Natural killer cell (primary cell): ENCODE results near the gene SLC26A8. TPM values are rescaled to one million over a fixed set of nuclear protein-coding genes. Genes with fewer than 3 reads are reported as not detected.
"Not testable (repeated sequence)": the region's sequence is repeated elsewhere in the genome, so short reads cannot be mapped to it uniquely, and the experiment has no call there.

ENCODE experiments used
- ATAC-seq, 3 donors: fragments of 150-1000 bp in 2 of 3; fragments of 200-7000 bp in 1 of 3; cut with Tn5 transposase; 1 replicate in 1 of 3; 2 replicates in 2 of 3; pipeline ENCODE4 v1.10.0; 2021; ENCODE audit warnings: mild to moderate bottlenecking in 2 of 3, moderate library complexity in 2 of 3
- DNase-seq, 2 donors: peaks; one replicate each; pipeline versions ENCODE4 v3.0.0 to v3.0.0-alpha.2; 2013 to 2021; ENCODE audit warnings: mixed read lengths in 1 of 2
- H3K27ac ChIP-seq: one replicate; pipeline ENCODE4 v1.5.1; 2013; ENCODE audit warnings: mild to moderate bottlenecking, low read length
- H3K27me3 ChIP-seq: one replicate; pipeline ENCODE4 v1.6.1; 2013; ENCODE audit warnings: low read length; ENCODE audit not compliant: control insufficient read depth, insufficient read depth
- H3K36me3 ChIP-seq: one replicate; pipeline ENCODE4 v1.6.1; 2013; ENCODE audit warnings: low read length; ENCODE audit not compliant: control insufficient read depth, insufficient read depth
- H3K4me1 ChIP-seq: one replicate; pipeline ENCODE4 v1.6.1; 2013; ENCODE audit warnings: low read length; ENCODE audit not compliant: control insufficient read depth, insufficient read depth
- H3K4me3 ChIP-seq: one replicate; pipeline ENCODE4 v1.5.1; 2013; ENCODE audit warnings: low read length
- H3K9me3 ChIP-seq: one replicate; pipeline ENCODE4 v1.6.1; 2013; ENCODE audit warnings: low read length; ENCODE audit not compliant: control insufficient read depth, insufficient read depth
- H3K27ac Mint-ChIP-seq, 2 donors: one replicate each; pipeline ENCODE4 v1.8.0; 2022; ENCODE audit warnings: mild to moderate bottlenecking in 2 of 2, mixed read lengths in 2 of 2, moderate library complexity in 1 of 2
- H3K27me3 Mint-ChIP-seq, 2 donors: one replicate each; pipeline ENCODE4 v1.8.0; 2022; ENCODE audit warnings: low read depth in 2 of 2, mixed read lengths in 2 of 2
- H3K36me3 Mint-ChIP-seq: one replicate; pipeline ENCODE4 v1.8.0; 2022; ENCODE audit warnings: mixed read lengths
- H3K4me1 Mint-ChIP-seq, 2 donors: one replicate each; pipeline ENCODE4 v1.8.0; 2022; ENCODE audit warnings: mixed read lengths in 2 of 2
- H3K4me3 Mint-ChIP-seq: one replicate; pipeline ENCODE4 v1.8.0; 2022; ENCODE audit warnings: mild to moderate bottlenecking, moderate library complexity, mixed read lengths
- H3K9me3 Mint-ChIP-seq, 2 donors: one replicate each; pipeline ENCODE4 v1.8.0; 2022; ENCODE audit warnings: mixed read lengths in 2 of 2
- CTCF ChIP-seq: fragments of 200-600 bp; IDR thresholded peaks from one replicate; pipeline ENCODE4 v1.8.0; 2022; ENCODE audit warnings: antibody characterized with exemption
- WGBS: methylation state at CpG from one replicate; pipeline ENCODE4 v1.1.7; 2013; ENCODE audit warnings: missing lambda C conversion rate; ENCODE audit not compliant: insufficient coverage; 5-methylcytosine and 5-hydroxymethylcytosine counted together
- intact Hi-C: fragments of 100-400 bp; cut with micrococcal nuclease; formaldehyde crosslinking; loops from one replicate; pipeline ENCODE4 v1.14.2; 2022
- total RNA-seq, 4 donors: library from RNA; stranded (reverse); fragments of 120-200 nt in 1 of 4; gene quantifications; one replicate each; pipeline versions ENCODE4 v1.2.3 to v1.2.4, GENCODE V29; 2013 to 2022

SLC26A8 gene
- total RNA-seq, 3 donors from 2014 or later (not counting 1 experiment from before 2014, with no cell fraction given): 0.93 TPM; not detected in 2

GRCh38 chr6:35980991-35981645 lies 43.3 kb downstream of the SLC26A8 start:
- H3K27ac Mint-ChIP-seq: no peak overlapping the region
- no peak for ATAC-seq
- H3K4me3 Mint-ChIP-seq: no peak overlapping the region
- H3K9me3 Mint-ChIP-seq: no peaks in the 10 kb centered on the region
- peaks cover 0 to 4% of the 10 kb centered on the region in 2 donors for H3K27me3 Mint-ChIP-seq
- no peaks in the 10 kb centered on the region for H3K36me3 Mint-ChIP-seq
- no peaks in the 10 kb centered on the region for H3K36me3 ChIP-seq
- H3K4me1 ChIP-seq: no peaks in the 10 kb centered on the region
- no peak for TF ChIP-seq CTCF
- intact Hi-C loops: no loop called here
- no peaks in the 10 kb centered on the region for H3K27me3 ChIP-seq
- H3K9me3 ChIP-seq: no peaks in the 10 kb centered on the region
- WGBS: 91% methylated on average over 5 of the region's 6 CpGs
- H3K4me3 ChIP-seq: no peak overlapping the region
- DNase-seq: no peak
- H3K27ac ChIP-seq: no peak overlapping the region
- no peaks in the 10 kb centered on the region for H3K4me1 Mint-ChIP-seq

GRCh38 chr6:35980126-35980525 lies 44.3 kb downstream of the SLC26A8 start:
- H3K9me3 Mint-ChIP-seq, H3K36me3 Mint-ChIP-seq, H3K27ac Mint-ChIP-seq, H3K36me3 ChIP-seq, H3K4me1 ChIP-seq, H3K27me3 ChIP-seq, H3K9me3 ChIP-seq, intact Hi-C loops, DNase-seq, H3K27ac ChIP-seq, ATAC-seq, H3K4me3 ChIP-seq, H3K4me3 Mint-ChIP-seq, H3K4me1 Mint-ChIP-seq, H3K27me3 Mint-ChIP-seq: not testable (repeated sequence)
- WGBS: no CpG with 5 or more reads among the region's 1 CpG

- no peak for TF ChIP-seq CTCF
- WGBS: 96% methylated on average over 3 of the region's 4 CpGs
- H3K4me3 Mint-ChIP-seq: no peak overlapping the region
Observed at GRCh38 chr6:35977308-35977707, 47.1 kb downstream of the SLC26A8 start.

GRCh38 chr6:35973670-35974222 lies 50.7 kb downstream of the SLC26A8 start:
- Histone ChIP-seq H3K27me3 (no peaks in the 10 kb centered on the region), H3K4me3 (no peak overlapping the region), H3K4me1 (no peaks in the 10 kb centered on the region), H3K36me3 (no peaks in the 10 kb centered on the region), H3K27ac (no peak overlapping the region), H3K9me3 (no peaks in the 10 kb centered on the region)
- Mint-ChIP-seq H3K9me3 (no peaks in the 10 kb centered on the region), H3K36me3 (no peaks in the 10 kb centered on the region), H3K27ac (no peak overlapping the region), H3K27me3 (no peaks in the 10 kb centered on the region), H3K4me3 (no peak overlapping the region), H3K4me1 (no peaks in the 10 kb centered on the region)
- DNase-seq (no peak), ATAC-seq (no peak)
- WGBS: 70% methylated on average over 9 of the region's 9 CpGs
- TF ChIP-seq CTCF: no peak
- intact Hi-C loops: no loop called here

More at GRCh38 chr6:35977308-35977707, 47.1 kb downstream of the SLC26A8 start:
- DNase-seq (no peak), ATAC-seq (no peak)
- no peaks in the 10 kb centered on the region for H3K36me3 ChIP-seq
- Mint-ChIP-seq H3K36me3 (no peaks in the 10 kb centered on the region), H3K27ac (no peak overlapping the region), H3K9me3 (no peaks in the 10 kb centered on the region), H3K27me3 (no peaks in the 10 kb centered on the region), H3K4me1 (no peaks in the 10 kb centered on the region)
- no peak overlapping the region for H3K4me3 ChIP-seq
- intact Hi-C loops: no loop called here
- H3K27ac ChIP-seq: no peak overlapping the region
- no peaks in the 10 kb centered on the region for H3K27me3 ChIP-seq
- H3K4me1 ChIP-seq: no peaks in the 10 kb centered on the region
- no peaks in the 10 kb centered on the region for H3K9me3 ChIP-seq
